ENCODE results near the gene APEX2. TPM values are rescaled to one million over a fixed set of nuclear protein-coding genes. Genes with fewer than 3 reads are reported as not detected.
"Not testable (repeated sequence)": the region's sequence is repeated elsewhere in the genome, so short reads cannot be mapped to it uniquely, and the experiment has no call there.

APEX2 gene
- total RNA-seq, 1 experiment from 2014 or later = 28.5 TPM

GRCh38 chrX:54980334-54980733, 19.8 kb upstream of the APEX2 start:
- no peaks in the 10 kb centered on the region for H3K27me3 ChIP-seq (ENCODE audit: insufficient read depth, low read length)
- H3K4me1 ChIP-seq (ENCODE audit: insufficient read depth, low read length) = no peaks in the 10 kb centered on the region
- no peak overlapping the region for H4K91ac ChIP-seq (ENCODE audit: insufficient read length, low read depth, low read length)
- H3K56ac ChIP-seq (ENCODE audit: insufficient read length, low read depth, low read length) = no peak overlapping the region
- H3K18ac ChIP-seq (ENCODE audit: insufficient read length, low read depth, low read length) = no peak overlapping the region
- Mint-ChIP-seq H3K27me3 (ENCODE audit: low read depth) (peaks cover 3% of the 10 kb centered on the region), H3K4me3 (no peak overlapping the region), H3K36me3 (ENCODE audit: insufficient read depth in 1 of 3, low read depth in 3 of 3) (peaks cover 0 to 2% (median 2%) of the 10 kb centered on the region in 3 experiments; a peak in 1 of 7 replicates), H3K9me3 (peaks cover 70 to 80% of the 10 kb centered on the region in 2 experiments), H3K4me1 (no peaks in the 10 kb centered on the region), H3K27ac (no peak overlapping the region)
- H3K9ac ChIP-seq (ENCODE audit: extremely low read depth, insufficient read length, low read length) = no peak overlapping the region
- no peak overlapping the region for H3T11ph ChIP-seq (ENCODE audit: low read length)
- no peak overlapping the region for H2AK5ac ChIP-seq (ENCODE audit: insufficient read length, low read length)
- TF ChIP-seq, protein P1, sequence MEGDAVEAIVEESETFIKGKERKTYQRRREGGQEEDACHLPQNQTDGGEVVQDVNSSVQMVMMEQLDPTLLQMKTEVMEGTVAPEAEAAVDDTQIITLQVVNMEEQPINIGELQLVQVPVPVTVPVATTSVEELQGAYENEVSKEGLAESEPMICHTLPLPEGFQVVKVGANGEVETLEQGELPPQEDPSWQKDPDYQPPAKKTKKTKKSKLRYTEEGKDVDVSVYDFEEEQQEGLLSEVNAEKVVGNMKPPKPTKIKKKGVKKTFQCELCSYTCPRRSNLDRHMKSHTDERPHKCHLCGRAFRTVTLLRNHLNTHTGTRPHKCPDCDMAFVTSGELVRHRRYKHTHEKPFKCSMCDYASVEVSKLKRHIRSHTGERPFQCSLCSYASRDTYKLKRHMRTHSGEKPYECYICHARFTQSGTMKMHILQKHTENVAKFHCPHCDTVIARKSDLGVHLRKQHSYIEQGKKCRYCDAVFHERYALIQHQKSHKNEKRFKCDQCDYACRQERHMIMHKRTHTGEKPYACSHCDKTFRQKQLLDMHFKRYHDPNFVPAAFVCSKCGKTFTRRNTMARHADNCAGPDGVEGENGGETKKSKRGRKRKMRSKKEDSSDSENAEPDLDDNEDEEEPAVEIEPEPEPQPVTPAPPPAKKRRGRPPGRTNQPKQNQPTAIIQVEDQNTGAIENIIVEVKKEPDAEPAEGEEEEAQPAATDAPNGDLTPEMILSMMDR (conservative IDR thresholded peaks at IDR 0.05) = no peak
- H2BK20ac ChIP-seq (ENCODE audit: low read depth, low read length, poor library complexity, severe bottlenecking) = no peak overlapping the region
- no peak overlapping the region for H4K8ac ChIP-seq (replicated peaks; ENCODE audit: insufficient read length, low read depth, low read length)
- no peak overlapping the region for H3K14ac ChIP-seq (ENCODE audit: insufficient read depth, low read length)
- H3K79me1 ChIP-seq (ENCODE audit: insufficient read depth, low read depth, low read length, poor library complexity, severe bottlenecking) = no peaks in the 10 kb centered on the region
- H4K5ac ChIP-seq (ENCODE audit: insufficient read length, low read depth, low read length) = no peak overlapping the region
- no peaks in the 10 kb centered on the region for H4K20me1 ChIP-seq (ENCODE audit: control insufficient read depth, insufficient read depth, insufficient read length)
- no peak overlapping the region for H2BK12ac ChIP-seq (ENCODE audit: insufficient read length, low read depth, low read length)
- no peak overlapping the region for H2BK5ac ChIP-seq (ENCODE audit: insufficient read length, low read length)
- H2AFZ ChIP-seq (ENCODE audit: low read length) = no peak overlapping the region
- no peak overlapping the region for H2BK120ac ChIP-seq (ENCODE audit: low read depth, low read length, poor library complexity, severe bottlenecking)
- H3K79me2 ChIP-seq (ENCODE audit: insufficient read depth, low read length) = no peaks in the 10 kb centered on the region
- H3K23ac ChIP-seq (ENCODE audit: insufficient read length, low read depth, low read length) = no peak overlapping the region
- H3K9me3 ChIP-seq (ENCODE audit: control insufficient read depth, low read depth, low read length) = peaks cover 25% of the 10 kb centered on the region
- no peak overlapping the region for H2BK15ac ChIP-seq (ENCODE audit: low read depth, low read length)
- no CpG with 5 or more reads among the region's 6 CpGs for WGBS (ENCODE audit: extremely low coverage, insufficient read length, low lambda C conversion rate)
- H3K4me2 ChIP-seq (ENCODE audit: insufficient read depth, insufficient read length, low read length) = no peak overlapping the region
- H3K4ac ChIP-seq (ENCODE audit: low read depth, low read length) = no peak overlapping the region
- H3K27ac ChIP-seq (ENCODE audit: insufficient read length, low read depth, low read length) = no peak overlapping the region
- no peaks in the 10 kb centered on the region for H3K23me2 ChIP-seq (ENCODE audit: insufficient read length, low read depth, low read length, poor library complexity, severe bottlenecking)
- DNase-seq = no peak

DNA sequence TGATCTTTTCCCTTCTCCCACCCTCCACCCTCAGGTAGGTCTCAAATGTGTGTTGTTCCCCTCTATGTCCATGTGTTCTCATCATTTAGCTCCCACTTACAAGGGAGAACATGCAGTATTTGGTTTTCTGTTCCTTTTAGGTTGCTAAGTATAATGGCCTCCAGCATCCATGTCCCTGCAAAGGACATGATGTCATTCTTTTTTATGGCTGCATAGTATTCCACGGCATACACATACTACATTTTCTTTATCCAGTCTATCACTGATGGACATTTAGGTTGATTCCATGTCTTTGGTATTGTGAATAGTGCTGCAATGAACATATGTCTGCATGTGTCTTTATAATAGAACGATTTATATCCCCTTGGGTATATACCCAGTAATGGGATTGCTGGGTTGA, 16.9 kb upstream of the APEX2 start:
- not testable (repeated sequence) for H3K79me2 ChIP-seq (ENCODE audit: insufficient read depth, low read length); H3K4me3 Mint-ChIP-seq

More for the DNA sequence above, 16.9 kb upstream of the APEX2 start:
- H3T11ph ChIP-seq (ENCODE audit: low read length); H3K27ac Mint-ChIP-seq; H4K5ac ChIP-seq (ENCODE audit: insufficient read length, low read depth, low read length); H3K27ac ChIP-seq (ENCODE audit: insufficient read length, low read depth, low read length); H3K4ac ChIP-seq (ENCODE audit: low read depth, low read length); H3K27me3 Mint-ChIP-seq (ENCODE audit: low read depth); H3K14ac ChIP-seq (ENCODE audit: insufficient read depth, low read length); H3K4me1 ChIP-seq (ENCODE audit: insufficient read depth, low read length); H2AFZ ChIP-seq (ENCODE audit: low read length); H3K9ac ChIP-seq (ENCODE audit: extremely low read depth, insufficient read length, low read length); H3K56ac ChIP-seq (ENCODE audit: insufficient read length, low read depth, low read length); H4K8ac ChIP-seq (replicated peaks; ENCODE audit: insufficient read length, low read depth, low read length); H3K4me1 Mint-ChIP-seq; H2BK120ac ChIP-seq (ENCODE audit: low read depth, low read length, poor library complexity, severe bottlenecking); H3K79me1 ChIP-seq (ENCODE audit: insufficient read depth, low read depth, low read length, poor library complexity, severe bottlenecking); H2BK20ac ChIP-seq (ENCODE audit: low read depth, low read length, poor library complexity, severe bottlenecking); H2AK5ac ChIP-seq (ENCODE audit: insufficient read length, low read length); H3K18ac ChIP-seq (ENCODE audit: insufficient read length, low read depth, low read length); H3K36me3 Mint-ChIP-seq (ENCODE audit: insufficient read depth in 1 of 3, low read depth in 3 of 3); H2BK5ac ChIP-seq (ENCODE audit: insufficient read length, low read length); H3K23ac ChIP-seq (ENCODE audit: insufficient read length, low read depth, low read length); H4K20me1 ChIP-seq (ENCODE audit: control insufficient read depth, insufficient read depth, insufficient read length); H3K27me3 ChIP-seq (ENCODE audit: insufficient read depth, low read length); H2BK15ac ChIP-seq (ENCODE audit: low read depth, low read length); DNase-seq; H4K91ac ChIP-seq (ENCODE audit: insufficient read length, low read depth, low read length); H3K23me2 ChIP-seq (ENCODE audit: insufficient read length, low read depth, low read length, poor library complexity, severe bottlenecking); H3K4me2 ChIP-seq (ENCODE audit: insufficient read depth, insufficient read length, low read length); H2BK12ac ChIP-seq (ENCODE audit: insufficient read length, low read depth, low read length): not testable (repeated sequence)
- peaks cover 26% of the 10 kb centered on the region for H3K9me3 ChIP-seq (ENCODE audit: control insufficient read depth, low read depth, low read length)
- peaks cover 75 to 78% of the 10 kb centered on the region in 2 experiments for H3K9me3 Mint-ChIP-seq
- no CpG with 5 or more reads among the region's 2 CpGs for WGBS (ENCODE audit: extremely low coverage, insufficient read length, low lambda C conversion rate)
